ENCODE results near the gene ITSN1. TPM values are rescaled to one million over a fixed set of nuclear protein-coding genes. Genes with fewer than 3 reads are reported as not detected.

ITSN1 gene
- total RNA-seq, 1 experiment from 2014 or later, result 88.5 TPM

- Mint-ChIP-seq H3K9me3 (ENCODE audit: unreplicated experiment) (no peaks in the 10 kb centered on the region), H3K27me3 (ENCODE audit: insufficient read depth, unreplicated experiment) (no peaks in the 10 kb centered on the region), H3K36me3 (ENCODE audit: insufficient read depth, unreplicated experiment) (peaks cover 32% of the 10 kb centered on the region), H3K27ac (ENCODE audit: unreplicated experiment) (no peak overlapping the region), H3K4me1 (ENCODE audit: low read depth, unreplicated experiment) (peaks cover 7% of the 10 kb centered on the region), H3K4me3 (ENCODE audit: unreplicated experiment) (no peak overlapping the region)
- Histone ChIP-seq H3K36me3 (ENCODE audit: control insufficient read depth, insufficient read depth, low read length) (no peaks in the 10 kb centered on the region), H3K27me3 (replicated peaks; ENCODE audit: control insufficient read depth, insufficient read depth, low read length) (no peaks in the 10 kb centered on the region), H3K4me1 (peaks cover 8% of the 10 kb centered on the region), H3K9me3 (no peaks in the 10 kb centered on the region), H3K4me3 (ENCODE audit: low read depth, low read length) (no peak overlapping the region)
- DNase-seq, result no peak
- intact Hi-C loops (cut with micrococcal nuclease; ENCODE audit: unreplicated experiment), result no loop called here
- TF ChIP-seq CTCF (IDR thresholded peaks at IDR 0.05; ENCODE audit: insufficient read depth in 1 of 2, low read depth in 1 of 2, low read length in 1 of 2, severe bottlenecking in 1 of 2, unreplicated experiment in 1 of 2), result no peak
- no TSS peak for BruUV-seq (replicated peaks)
- ChIA-PET POLR2A (no interaction called here), CTCF (no interaction called here)
Measured at GRCh38 chr21:33754481-33754880, 112.2 kb downstream of the ITSN1 start.

DNA sequence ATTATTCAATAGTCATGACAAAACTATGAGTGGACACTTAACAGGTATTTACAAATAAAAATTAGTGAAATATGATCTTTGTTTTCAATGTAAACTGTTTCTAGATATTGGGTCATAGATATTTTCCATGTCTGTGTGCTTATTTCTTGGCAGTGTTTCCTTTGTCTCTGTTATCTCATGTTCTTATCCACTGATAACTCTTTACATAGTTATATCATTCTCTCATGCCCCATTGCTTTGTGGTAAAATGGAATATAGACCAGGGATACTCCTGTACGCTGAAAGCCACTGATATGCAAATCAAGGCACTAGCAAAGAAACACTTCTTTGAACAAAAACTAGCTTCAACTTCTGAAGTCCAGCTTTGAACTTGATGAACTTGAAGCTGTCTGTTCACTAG is 113.1 kb downstream of the ITSN1 start:
- Mint-ChIP-seq H3K27me3 (ENCODE audit: insufficient read depth, unreplicated experiment) (no peaks in the 10 kb centered on the region), H3K36me3 (ENCODE audit: insufficient read depth, unreplicated experiment) (peaks cover 32% of the 10 kb centered on the region)

GRCh38 chr21:33760641-33761440 is 118.5 kb downstream of the ITSN1 start:
- no peaks in the 10 kb centered on the region for H3K27me3 ChIP-seq (replicated peaks; ENCODE audit: control insufficient read depth, insufficient read depth, low read length)
- Mint-ChIP-seq H3K4me1 (ENCODE audit: low read depth, unreplicated experiment) (peaks cover 15% of the 10 kb centered on the region), H3K27ac (ENCODE audit: unreplicated experiment) (peak overlapping the region; percentile 81), H3K4me3 (ENCODE audit: unreplicated experiment) (no peak overlapping the region), H3K27me3 (ENCODE audit: insufficient read depth, unreplicated experiment) (no peaks in the 10 kb centered on the region), H3K9me3 (ENCODE audit: unreplicated experiment) (no peaks in the 10 kb centered on the region), H3K36me3 (ENCODE audit: insufficient read depth, unreplicated experiment) (peaks cover 28% of the 10 kb centered on the region)
- POLR2A ChIA-PET, result interaction anchor here (0.6 kb wide), 1 partner anchor 312 kb away, joined by 3 read pairs; no protein-coding TSS in a partner anchor
- H3K9me3 ChIP-seq, result no peaks in the 10 kb centered on the region
- peaks cover 24% of the 10 kb centered on the region for H3K4me1 ChIP-seq
- BruUV-seq (replicated peaks), result no TSS peak
- no peak overlapping the region for H3K4me3 ChIP-seq (ENCODE audit: low read depth, low read length)
- no peak for TF ChIP-seq CTCF (IDR thresholded peaks at IDR 0.05; ENCODE audit: insufficient read depth in 1 of 2, low read depth in 1 of 2, low read length in 1 of 2, severe bottlenecking in 1 of 2, unreplicated experiment in 1 of 2)
- no peak for DNase-seq
- CTCF ChIA-PET, result no interaction called here
- intact Hi-C loops (cut with micrococcal nuclease; ENCODE audit: unreplicated experiment), result loop anchor here (5.0 kb wide), 1 partner anchor 119 kb away; the partner anchor contains the start of genes CRYZL1 and ITSN1
- no peaks in the 10 kb centered on the region; the same call in 1 of the 2 replicates for H3K36me3 ChIP-seq (ENCODE audit: control insufficient read depth, insufficient read depth, low read length)

More for the DNA sequence above, 113.1 kb downstream of the ITSN1 start:
- CTCF ChIA-PET, result no interaction called here
- no peak overlapping the region for H3K4me3 ChIP-seq (ENCODE audit: low read depth, low read length)
- Mint-ChIP-seq H3K4me1 (ENCODE audit: low read depth, unreplicated experiment) (peaks cover 9% of the 10 kb centered on the region), H3K9me3 (ENCODE audit: unreplicated experiment) (no peaks in the 10 kb centered on the region), H3K27ac (ENCODE audit: unreplicated experiment) (peak overlapping the region; percentile 39), H3K4me3 (ENCODE audit: unreplicated experiment) (no peak overlapping the region)
- DNase-seq, result no peak
- POLR2A ChIA-PET, result no interaction called here
- H3K27me3 ChIP-seq (replicated peaks; ENCODE audit: control insufficient read depth, insufficient read depth, low read length), result no peaks in the 10 kb centered on the region
- no peaks in the 10 kb centered on the region for H3K36me3 ChIP-seq (ENCODE audit: control insufficient read depth, insufficient read depth, low read length)
- TF ChIP-seq CTCF (IDR thresholded peaks at IDR 0.05; ENCODE audit: insufficient read depth in 1 of 2, low read depth in 1 of 2, low read length in 1 of 2, severe bottlenecking in 1 of 2, unreplicated experiment in 1 of 2), result no peak
- H3K9me3 ChIP-seq, result no peaks in the 10 kb centered on the region
- BruUV-seq (replicated peaks), result no TSS peak
- H3K4me1 ChIP-seq, result peaks cover 11% of the 10 kb centered on the region
- intact Hi-C loops (cut with micrococcal nuclease; ENCODE audit: unreplicated experiment), result no loop called here

Measured in Caco-2 (cell line).